Stimulated activated CD4-positive, alpha-beta T cell treated with anti-CD3 and anti-CD28 coated beads, Interleukin-15, amount 100 ng/mL, for 48 hours (primary cell): Measurements from ENCODE around the gene OR52H1.
"Not testable (repeated sequence)": the region's sequence is repeated elsewhere in the genome, so short reads cannot be mapped to it uniquely, and the experiment has no call there.

Experiments
- DNase-seq, 2 donors: peaks; one replicate each; pipeline ENCODE4 v3.0.0-alpha.2; 2020; ENCODE audit warnings: low read depth in 2 of 2

OR52H1 gene

GRCh38 chr11:5548440-5548839, at the start of gene OR52H1:
Gene OR52H1 (minus strand): TSS chr11:5548540. CDS start chr11:5545505, 3,035 bp downstream.
- DNase-seq, result no peak

GRCh38 chr11:5597953-5598352, 49.6 kb upstream of the OR52H1 start:
- no peak for DNase-seq

- DNase-seq, result no peak
These were observed 48.4 kb upstream of the OR52H1 start, which contains the start of gene TRIM6 for GRCh38 chr11:5596607-5597201. Gene TRIM6 (plus strand): TSS chr11:5596637. CDS start chr11:5596898, 261 bp downstream.

- no peak for DNase-seq
These were observed 44.8 kb upstream of the OR52H1 start for GRCh38 chr11:5593146-5593545.

DNA sequence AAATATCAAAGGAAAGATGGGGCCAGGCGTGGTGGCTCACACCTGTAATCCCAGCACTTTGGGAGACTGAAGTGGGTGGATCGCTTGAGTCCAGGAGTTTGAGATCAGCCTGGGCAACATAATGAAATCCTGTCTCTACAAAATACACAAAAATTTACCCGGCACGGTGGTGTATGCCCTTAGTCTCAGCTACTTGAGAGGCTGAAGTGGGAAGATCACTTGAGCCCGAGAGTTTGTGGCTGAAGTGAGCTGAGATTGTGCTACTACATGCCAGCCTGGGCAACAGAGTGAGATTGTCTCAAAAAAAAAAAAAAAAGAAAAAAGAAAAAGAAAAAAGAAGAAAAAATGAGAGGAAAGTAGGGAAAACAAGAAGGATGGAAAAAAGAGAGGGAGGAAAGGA, 44.3 kb upstream of the OR52H1 start:
- no peak for DNase-seq

DNA sequence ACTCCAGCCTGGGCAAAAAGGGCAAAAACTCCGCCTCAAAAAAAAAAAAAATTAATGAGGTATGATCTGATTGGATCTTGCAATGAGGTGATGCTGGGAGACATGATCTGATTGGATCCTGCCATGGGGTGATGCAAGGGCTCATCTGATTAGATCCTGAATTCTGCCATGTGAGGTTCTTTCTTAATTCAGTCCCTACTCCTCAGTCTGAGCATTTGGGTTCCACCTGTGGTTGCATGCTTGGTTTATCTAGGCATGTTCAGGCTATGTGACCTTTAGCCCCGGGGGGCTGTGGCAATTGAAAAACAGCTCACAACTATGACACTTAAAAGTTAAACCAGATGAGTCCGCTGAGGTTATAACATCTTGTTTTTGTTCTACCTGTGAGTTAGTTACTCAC, 43.3 kb upstream of the OR52H1 start:
- no peak for DNase-seq

- not testable (repeated sequence) for DNase-seq
These were observed 41.6 kb upstream of the OR52H1 start for GRCh38 chr11:5589906-5590305.

DNA sequence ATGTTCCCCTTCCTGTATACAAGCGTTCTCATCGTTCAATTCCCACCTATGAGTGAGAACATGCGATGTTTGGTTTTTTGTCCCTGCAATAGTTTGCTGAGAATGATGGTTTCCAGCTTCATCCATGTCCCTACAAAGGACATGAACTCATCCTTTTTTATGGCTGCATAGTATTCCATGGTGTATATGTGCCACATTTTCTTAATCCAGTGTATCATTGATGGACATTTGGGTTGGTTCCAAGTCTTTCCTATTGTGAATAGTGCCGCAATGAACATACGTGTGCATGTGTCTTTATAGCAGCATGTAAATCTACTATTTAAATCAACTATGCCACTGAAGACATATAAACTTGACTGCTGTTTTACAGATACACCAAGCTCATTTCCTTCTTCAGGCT, 36.1 kb upstream of the OR52H1 start:
- not testable (repeated sequence) for DNase-seq

DNA sequence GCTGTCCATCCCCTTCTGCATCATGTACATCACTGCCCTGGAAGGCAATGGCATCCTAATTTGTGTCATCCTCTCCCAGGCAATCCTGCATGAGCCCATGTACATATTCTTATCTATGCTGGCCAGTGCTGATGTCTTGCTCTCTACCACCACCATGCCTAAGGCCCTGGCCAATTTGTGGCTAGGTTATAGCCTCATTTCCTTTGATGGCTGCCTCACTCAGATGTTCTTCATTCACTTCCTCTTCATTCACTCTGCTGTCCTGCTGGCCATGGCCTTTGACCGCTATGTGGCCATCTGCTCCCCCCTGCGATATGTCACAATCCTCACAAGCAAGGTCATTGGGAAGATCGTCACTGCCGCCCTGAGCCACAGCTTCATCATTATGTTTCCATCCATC, 32.7 kb upstream of the OR52H1 start:
- DNase-seq, result no peak

DNA sequence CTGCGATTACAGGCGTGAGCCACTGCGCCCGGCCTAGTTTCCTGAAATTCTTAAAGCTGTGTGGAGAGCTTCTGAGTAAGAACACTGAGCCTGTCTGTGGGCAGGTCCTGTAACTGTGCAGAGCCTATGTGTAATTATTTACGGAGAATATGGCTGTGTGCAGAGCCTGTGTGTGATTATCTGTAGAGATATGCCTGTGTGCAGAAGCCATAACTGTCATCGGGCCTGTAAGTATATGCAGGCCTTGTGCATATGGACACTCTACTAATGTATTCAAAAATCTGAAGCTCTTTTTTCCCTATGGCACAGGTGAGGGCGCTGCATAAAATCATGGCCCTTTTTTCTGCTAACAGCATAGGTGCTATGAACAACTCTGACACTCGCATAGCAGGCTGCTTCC, 32.2 kb upstream of the OR52H1 start, which contains the start of gene OR52B6:
OR52B6 (plus strand) TSS at position 301 of the 400 bp plus-strand sequence; CDS start at position 301, 0 bp downstream.
- no peak for DNase-seq

GRCh38 chr11:5577101-5577500, 28.8 kb upstream of the OR52H1 start:
- DNase-seq, result no peak

DNA sequence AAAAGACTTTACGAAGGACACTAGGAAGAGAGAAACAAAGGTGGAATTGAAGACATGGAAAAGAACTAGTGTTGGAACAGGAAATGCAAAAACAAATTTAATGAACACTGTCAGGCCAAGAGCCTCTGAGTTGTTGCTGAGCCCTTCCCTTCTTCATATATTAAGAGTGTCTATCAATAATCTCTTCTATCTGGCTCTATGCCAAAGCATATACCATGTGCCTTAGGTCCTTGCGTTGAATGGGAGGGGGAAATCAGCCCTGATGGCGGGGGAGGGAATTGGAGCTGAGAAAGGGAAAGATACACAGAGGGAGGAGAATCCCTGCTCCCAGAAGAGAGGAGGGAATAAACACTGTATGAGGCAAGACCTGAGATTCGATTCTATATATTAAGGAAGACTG, 26.8 kb upstream of the OR52H1 start:
- DNase-seq, result no peak

- DNase-seq, result no peak
These were observed 26.3 kb upstream of the OR52H1 start for GRCh38 chr11:5574654-5575053.

DNA sequence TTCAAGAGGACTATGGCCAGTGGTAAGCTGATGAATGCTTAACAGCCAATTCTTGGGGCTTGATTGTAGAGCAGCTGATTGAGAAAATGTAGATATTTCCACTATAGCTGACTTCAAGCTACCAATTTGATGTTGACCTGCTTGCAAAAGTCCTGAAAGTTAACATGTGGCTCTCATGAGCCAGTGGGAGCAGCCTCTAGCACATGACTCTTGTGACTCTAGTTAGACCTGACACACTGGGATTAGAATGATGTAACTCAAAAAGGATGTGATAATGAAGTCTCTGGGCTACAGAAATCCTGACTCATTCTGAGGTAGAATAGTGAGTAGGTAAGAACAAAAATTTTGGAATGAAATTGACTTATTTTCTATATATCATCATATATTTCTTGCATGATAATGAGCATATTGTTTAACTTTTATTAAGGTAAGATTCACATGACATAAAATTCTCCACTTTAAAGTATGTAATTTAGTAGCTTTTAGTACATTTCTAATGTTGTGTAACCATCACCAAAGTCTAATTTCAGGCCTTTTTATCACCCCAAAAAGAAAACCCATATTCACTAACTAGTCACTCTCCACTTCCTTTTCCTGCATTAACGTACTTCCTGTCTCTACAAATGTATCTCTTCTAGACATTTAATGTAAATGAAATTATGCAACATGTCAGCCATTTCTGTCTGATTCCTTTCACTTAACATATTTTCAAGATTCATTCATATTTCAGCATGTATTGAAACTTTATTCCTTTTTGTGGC, 16.1 kb upstream of the OR52H1 start:
- DNase-seq, result no peak

DNA sequence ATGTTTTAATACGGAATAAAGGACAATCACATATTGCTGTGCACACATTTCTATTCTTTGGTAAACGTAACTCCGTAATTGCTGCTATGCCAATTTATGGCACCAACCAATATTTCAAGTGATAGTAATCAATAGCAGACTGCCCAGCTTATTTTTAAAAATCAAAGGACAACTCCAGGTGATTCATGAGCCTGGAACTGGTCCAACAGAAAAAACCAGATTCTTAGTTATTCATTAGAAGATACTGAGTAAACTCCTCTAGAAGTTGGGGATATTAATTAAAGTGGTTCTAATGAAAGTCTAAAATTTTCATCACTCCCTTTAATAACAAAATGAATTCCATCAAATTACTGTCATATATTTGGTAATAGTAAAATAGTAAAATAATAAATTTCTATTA, 9.4 kb upstream of the OR52H1 start:
- DNase-seq, result no peak

GRCh38 chr11:5556596-5557188, 8.4 kb upstream of the OR52H1 start:
- DNase-seq, result no peak

DNA sequence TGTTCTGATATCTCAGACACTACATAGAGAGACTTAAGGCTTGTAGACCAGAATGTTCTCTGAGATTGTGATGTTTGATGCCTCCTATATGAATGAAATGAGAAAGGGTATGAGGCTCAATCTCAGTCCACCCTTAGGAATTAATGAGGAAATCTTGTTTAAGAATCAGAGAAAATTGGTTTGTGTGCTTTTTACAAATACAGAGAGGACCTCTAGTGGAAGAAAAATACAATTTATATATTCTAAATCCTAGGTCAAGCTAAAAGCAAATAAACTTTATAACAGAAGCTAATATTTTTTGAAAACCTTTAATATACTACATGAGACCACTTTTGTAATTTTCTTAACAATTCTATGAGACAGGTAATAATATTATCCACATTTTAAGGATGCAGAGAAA, 5.0 kb upstream of the OR52H1 start:
- no peak for DNase-seq

GRCh38 chr11:5550440-5551095, 2.2 kb upstream of the OR52H1 start:
- no peak for DNase-seq

DNA sequence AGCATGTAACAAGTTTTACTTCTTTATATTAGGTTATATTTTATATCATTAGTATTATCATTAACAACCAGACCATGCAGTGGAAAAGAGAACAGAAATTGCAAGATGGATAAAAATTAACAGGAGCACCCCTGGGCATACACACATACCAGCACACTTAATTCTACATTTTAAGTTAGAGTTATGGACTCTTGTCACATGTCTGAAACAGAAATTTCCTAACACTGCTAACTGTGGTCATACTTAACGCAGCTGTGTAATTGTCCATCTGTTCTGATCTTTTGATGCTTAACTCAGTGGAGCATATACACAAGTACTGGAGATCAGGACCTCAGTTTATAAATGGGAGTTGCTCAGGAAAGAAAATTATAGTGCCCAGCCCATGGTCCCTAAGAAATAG, 358 bp downstream of the OR52H1 start:
- DNase-seq, result no peak

DNA sequence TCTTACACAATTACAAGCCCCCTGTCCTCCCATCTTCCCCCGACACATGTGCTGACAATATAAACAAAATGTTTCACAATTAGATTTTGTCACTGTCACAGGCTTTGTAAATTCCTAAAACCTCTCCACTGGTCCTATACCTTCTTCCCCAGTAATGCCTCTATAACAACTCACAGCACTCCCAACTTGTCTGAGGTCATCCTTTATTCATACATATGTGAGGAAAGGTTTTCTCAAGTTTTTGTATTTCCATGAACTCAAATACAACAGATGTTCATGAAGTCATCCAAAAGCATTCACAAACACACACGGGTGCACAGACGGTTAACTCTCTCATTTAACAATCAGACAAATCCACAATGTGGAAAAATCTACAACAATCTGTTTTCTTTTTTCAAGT, 1.9 kb downstream of the OR52H1 start:
- DNase-seq, result no peak

DNA sequence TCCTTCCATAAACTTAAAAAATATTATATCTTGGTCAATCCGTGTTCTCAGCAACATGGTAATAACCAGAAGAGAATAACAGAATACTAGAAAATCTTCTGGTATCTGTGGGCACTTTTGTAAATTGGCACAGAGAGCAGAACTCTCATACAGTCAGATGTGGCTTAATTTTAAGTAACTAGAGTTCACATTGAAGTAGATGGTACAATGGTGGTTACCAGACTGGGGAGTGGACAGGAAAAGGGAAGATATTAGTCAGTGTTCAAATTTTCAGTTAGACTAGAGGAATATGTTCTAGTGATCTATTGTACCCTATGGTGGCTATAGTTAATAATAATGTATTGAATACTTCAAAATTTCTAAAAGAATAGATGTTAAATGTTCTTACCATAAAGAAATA, 6.9 kb downstream of the OR52H1 start:
- DNase-seq, result no peak

- DNase-seq, result no peak
These were observed 11.9 kb downstream of the OR52H1 start for GRCh38 chr11:5536482-5536881.
